ENCODE measurements around the gene TENM4. TPM values are rescaled to one million over a fixed set of nuclear protein-coding genes. Genes with fewer than 3 reads are reported as not detected.

The TENM4 gene
- total RNA-seq, 1 donor from 2014 or later, result not detected

GRCh38 chr11:78696177-78696576, 744.7 kb downstream of the TENM4 start:
- H3K36me3 Mint-ChIP-seq (ENCODE audit: low read depth), result no peaks in the 10 kb centered on the region
- intact Hi-C loops (cut with micrococcal nuclease), result no loop called here
- no peak for DNase-seq (ENCODE audit: low spot score)
- H3K4me3 Mint-ChIP-seq (ENCODE audit: low read depth), result no peak overlapping the region
- H3K9me3 Mint-ChIP-seq, result no peaks in the 10 kb centered on the region
- H3K4me1 Mint-ChIP-seq (ENCODE audit: low read depth), result no peaks in the 10 kb centered on the region
- peaks cover 24% of the 10 kb centered on the region for H3K27me3 Mint-ChIP-seq (ENCODE audit: low read depth)
- no peak overlapping the region for H3K27ac Mint-ChIP-seq

- no peaks in the 10 kb centered on the region for H3K36me3 Mint-ChIP-seq (ENCODE audit: low read depth)
- H3K27me3 Mint-ChIP-seq (ENCODE audit: low read depth), result peaks cover 17% of the 10 kb centered on the region
- no peaks in the 10 kb centered on the region for H3K9me3 Mint-ChIP-seq
- no peak overlapping the region for H3K4me3 Mint-ChIP-seq (ENCODE audit: low read depth)
- no peak for DNase-seq (ENCODE audit: low spot score)
- intact Hi-C loops (cut with micrococcal nuclease), result no loop called here
- no peaks in the 10 kb centered on the region for H3K4me1 Mint-ChIP-seq (ENCODE audit: low read depth)
- no peak overlapping the region for H3K27ac Mint-ChIP-seq
Measured at GRCh38 chr11:78694152-78694551, 746.7 kb downstream of the TENM4 start.

- no peak overlapping the region for H3K27ac Mint-ChIP-seq
- H3K27me3 Mint-ChIP-seq (ENCODE audit: low read depth), result peaks cover 15% of the 10 kb centered on the region
- H3K4me1 Mint-ChIP-seq (ENCODE audit: low read depth), result no peaks in the 10 kb centered on the region
Measured at GRCh38 chr11:78691215-78691614, 749.6 kb downstream of the TENM4 start.

DNA sequence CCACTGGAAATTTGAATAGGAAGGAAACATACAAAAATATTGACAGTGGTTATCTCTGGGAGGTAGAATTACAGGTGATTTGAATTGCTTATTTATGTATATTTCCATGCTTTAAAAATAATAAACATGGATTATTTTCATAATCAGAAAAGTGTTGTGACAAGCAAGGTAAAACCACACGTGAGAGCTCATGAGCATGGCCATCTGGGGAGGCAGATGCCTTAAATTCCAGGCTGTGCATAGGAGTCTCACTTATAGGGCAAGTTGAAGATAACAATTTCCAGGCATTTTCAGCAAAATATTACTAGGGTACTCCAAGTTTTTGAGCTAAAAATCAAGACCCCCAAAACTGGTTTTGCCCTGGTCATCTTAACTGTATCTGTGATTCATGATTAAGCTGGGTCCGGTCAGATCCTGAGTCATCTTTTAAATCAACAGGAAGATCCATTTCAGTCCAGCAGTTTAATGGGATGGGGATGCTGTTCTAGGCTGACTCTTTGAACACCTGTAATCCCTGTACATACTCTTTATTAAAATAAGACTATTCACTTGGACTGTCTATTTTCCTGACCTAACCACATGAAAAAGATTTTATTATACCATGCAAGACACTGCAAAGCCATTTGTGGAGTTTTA, 750.4 kb downstream of the TENM4 start:
- no peaks in the 10 kb centered on the region for H3K4me1 Mint-ChIP-seq (ENCODE audit: low read depth)
- H3K36me3 Mint-ChIP-seq (ENCODE audit: low read depth), result no peaks in the 10 kb centered on the region
- no peaks in the 10 kb centered on the region for H3K9me3 Mint-ChIP-seq
- DNase-seq (ENCODE audit: low spot score), result no peak
- H3K27ac Mint-ChIP-seq, result no peak overlapping the region
- H3K4me3 Mint-ChIP-seq (ENCODE audit: low read depth), result no peak overlapping the region
- H3K27me3 Mint-ChIP-seq (ENCODE audit: low read depth), result peaks cover 9% of the 10 kb centered on the region
- intact Hi-C loops (cut with micrococcal nuclease), result no loop called here

More at GRCh38 chr11:78691215-78691614, 749.6 kb downstream of the TENM4 start:
- H3K4me3 Mint-ChIP-seq (ENCODE audit: low read depth), result no peak overlapping the region
- intact Hi-C loops (cut with micrococcal nuclease), result no loop called here
- no peaks in the 10 kb centered on the region for H3K36me3 Mint-ChIP-seq (ENCODE audit: low read depth)
- no peaks in the 10 kb centered on the region for H3K9me3 Mint-ChIP-seq
- no peak for DNase-seq (ENCODE audit: low spot score)

- Mint-ChIP-seq H3K9me3 (no peaks in the 10 kb centered on the region), H3K4me1 (ENCODE audit: low read depth) (no peaks in the 10 kb centered on the region), H3K4me3 (ENCODE audit: low read depth) (no peak overlapping the region), H3K36me3 (ENCODE audit: low read depth) (no peaks in the 10 kb centered on the region), H3K27me3 (ENCODE audit: low read depth) (peaks cover 9% of the 10 kb centered on the region), H3K27ac (no peak overlapping the region)
- intact Hi-C loops (cut with micrococcal nuclease), result no loop called here
- no peak for DNase-seq (ENCODE audit: low spot score)
Measured at GRCh38 chr11:78689585-78690153, 751.2 kb downstream of the TENM4 start.

DNA sequence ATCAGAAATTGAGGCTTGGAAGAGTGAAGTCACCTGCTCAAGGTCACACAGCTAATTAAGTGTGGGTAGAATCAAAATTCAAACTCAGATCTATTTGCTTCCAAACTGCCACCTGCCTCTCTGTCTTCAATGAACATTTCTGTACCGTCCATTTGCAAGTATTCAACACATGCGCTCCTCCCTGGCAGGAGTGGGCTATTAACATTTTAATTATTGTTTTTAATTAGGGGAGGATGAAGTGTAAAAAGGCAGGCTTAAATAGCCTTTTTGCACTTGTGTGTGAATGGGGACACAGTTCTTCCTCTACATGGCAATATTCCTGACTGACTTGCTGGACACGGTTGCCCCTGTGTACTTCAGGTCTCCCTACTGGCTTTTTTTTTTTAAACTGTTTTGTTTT, 751.7 kb downstream of the TENM4 start:
- Mint-ChIP-seq H3K36me3 (ENCODE audit: low read depth) (no peaks in the 10 kb centered on the region), H3K27ac (no peak overlapping the region), H3K27me3 (ENCODE audit: low read depth) (peaks cover 9% of the 10 kb centered on the region), H3K4me3 (ENCODE audit: low read depth) (no peak overlapping the region), H3K4me1 (ENCODE audit: low read depth) (no peaks in the 10 kb centered on the region), H3K9me3 (no peaks in the 10 kb centered on the region)
- intact Hi-C loops (cut with micrococcal nuclease), result no loop called here
- DNase-seq (ENCODE audit: low spot score), result no peak

DNA sequence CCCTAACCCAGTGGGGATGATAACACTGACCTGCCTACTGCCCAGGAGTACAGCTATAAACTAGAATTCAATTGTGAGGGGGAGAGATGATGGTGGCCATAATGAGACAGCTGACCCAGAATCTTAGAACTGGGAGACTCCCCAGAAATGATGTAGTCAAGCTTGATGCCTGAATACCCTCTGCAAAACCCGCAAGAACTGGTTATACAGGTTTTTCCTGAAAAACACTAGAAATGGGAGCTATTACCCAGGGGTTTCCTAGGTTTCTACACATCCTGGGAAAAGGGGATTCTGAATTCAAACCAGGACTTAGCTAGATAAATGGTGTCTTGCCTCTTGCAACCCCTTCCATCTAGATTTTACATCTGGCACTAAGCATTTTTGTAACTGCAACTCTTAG, 752.4 kb downstream of the TENM4 start:
- Mint-ChIP-seq H3K4me1 (ENCODE audit: low read depth) (no peaks in the 10 kb centered on the region), H3K27ac (no peak overlapping the region), H3K36me3 (ENCODE audit: low read depth) (no peaks in the 10 kb centered on the region), H3K9me3 (no peaks in the 10 kb centered on the region), H3K27me3 (ENCODE audit: low read depth) (peaks cover 9% of the 10 kb centered on the region), H3K4me3 (ENCODE audit: low read depth) (no peak overlapping the region)
- intact Hi-C loops (cut with micrococcal nuclease), result no loop called here
- DNase-seq (ENCODE audit: low spot score), result no peak

- no peaks in the 10 kb centered on the region for H3K36me3 Mint-ChIP-seq (ENCODE audit: low read depth)
- H3K4me1 Mint-ChIP-seq (ENCODE audit: low read depth), result no peaks in the 10 kb centered on the region
- peaks cover 4% of the 10 kb centered on the region for H3K27me3 Mint-ChIP-seq (ENCODE audit: low read depth)
- H3K27ac Mint-ChIP-seq, result no peak overlapping the region
- H3K4me3 Mint-ChIP-seq (ENCODE audit: low read depth), result no peak overlapping the region
- intact Hi-C loops (cut with micrococcal nuclease), result no loop called here
- no peak for DNase-seq (ENCODE audit: low spot score)
- no peaks in the 10 kb centered on the region for H3K9me3 Mint-ChIP-seq
Measured at GRCh38 chr11:78685156-78685555, 755.7 kb downstream of the TENM4 start.

- intact Hi-C loops (cut with micrococcal nuclease), result no loop called here
- peaks cover 4% of the 10 kb centered on the region for H3K27me3 Mint-ChIP-seq (ENCODE audit: low read depth)
- no peak overlapping the region for H3K27ac Mint-ChIP-seq
- no peaks in the 10 kb centered on the region for H3K36me3 Mint-ChIP-seq (ENCODE audit: low read depth)
- no peaks in the 10 kb centered on the region for H3K9me3 Mint-ChIP-seq
- H3K4me3 Mint-ChIP-seq (ENCODE audit: low read depth), result no peak overlapping the region
- H3K4me1 Mint-ChIP-seq (ENCODE audit: low read depth), result no peaks in the 10 kb centered on the region
- no peak for DNase-seq (ENCODE audit: low spot score)
Measured at GRCh38 chr11:78684377-78684776, 756.5 kb downstream of the TENM4 start.

DNA sequence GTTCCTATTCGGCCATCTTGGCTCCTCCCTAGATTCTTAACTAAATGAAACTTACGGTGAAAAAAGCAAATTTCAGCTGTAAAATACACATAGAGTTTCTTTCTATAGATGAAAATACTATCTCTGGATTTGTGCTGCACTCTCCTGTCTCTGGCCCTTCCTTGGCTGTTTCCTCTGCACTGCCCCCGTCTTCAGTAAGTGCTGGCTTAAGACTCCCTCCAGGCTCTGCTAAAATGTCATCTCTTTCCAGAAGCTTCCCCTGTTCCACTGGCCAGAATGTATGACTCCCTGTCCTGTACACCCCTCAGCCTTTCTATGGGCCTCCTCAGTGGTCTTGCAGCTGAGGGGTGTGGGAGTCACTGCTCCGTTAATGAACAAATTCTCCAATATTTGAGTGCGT, 757.1 kb downstream of the TENM4 start:
- Mint-ChIP-seq H3K4me1 (ENCODE audit: low read depth) (no peaks in the 10 kb centered on the region), H3K4me3 (ENCODE audit: low read depth) (no peak overlapping the region), H3K36me3 (ENCODE audit: low read depth) (no peaks in the 10 kb centered on the region), H3K27ac (no peak overlapping the region), H3K27me3 (ENCODE audit: low read depth) (peaks cover 3% of the 10 kb centered on the region), H3K9me3 (no peaks in the 10 kb centered on the region)
- no peak for DNase-seq (ENCODE audit: low spot score)
- intact Hi-C loops (cut with micrococcal nuclease), result no loop called here

GRCh38 chr11:78676026-78676557, 764.7 kb downstream of the TENM4 start:
- H3K27me3 Mint-ChIP-seq (ENCODE audit: low read depth), result no peaks in the 10 kb centered on the region
- no peaks in the 10 kb centered on the region for H3K9me3 Mint-ChIP-seq
- H3K36me3 Mint-ChIP-seq (ENCODE audit: low read depth), result no peaks in the 10 kb centered on the region

GRCh38 chr11:78672850-78673620, 767.8 kb downstream of the TENM4 start:
- intact Hi-C loops (cut with micrococcal nuclease), result no loop called here
- Mint-ChIP-seq H3K27ac (no peak overlapping the region), H3K4me1 (ENCODE audit: low read depth) (no peaks in the 10 kb centered on the region), H3K9me3 (no peaks in the 10 kb centered on the region), H3K36me3 (ENCODE audit: low read depth) (no peaks in the 10 kb centered on the region), H3K4me3 (ENCODE audit: low read depth) (no peak overlapping the region), H3K27me3 (ENCODE audit: low read depth) (no peaks in the 10 kb centered on the region)
- DNase-seq (ENCODE audit: low spot score), result no peak

More at GRCh38 chr11:78676026-78676557, 764.7 kb downstream of the TENM4 start:
- H3K4me1 Mint-ChIP-seq (ENCODE audit: low read depth), result no peaks in the 10 kb centered on the region
- no peak overlapping the region for H3K27ac Mint-ChIP-seq
- H3K4me3 Mint-ChIP-seq (ENCODE audit: low read depth), result no peak overlapping the region
- DNase-seq (ENCODE audit: low spot score), result no peak
- intact Hi-C loops (cut with micrococcal nuclease), result no loop called here

DNA sequence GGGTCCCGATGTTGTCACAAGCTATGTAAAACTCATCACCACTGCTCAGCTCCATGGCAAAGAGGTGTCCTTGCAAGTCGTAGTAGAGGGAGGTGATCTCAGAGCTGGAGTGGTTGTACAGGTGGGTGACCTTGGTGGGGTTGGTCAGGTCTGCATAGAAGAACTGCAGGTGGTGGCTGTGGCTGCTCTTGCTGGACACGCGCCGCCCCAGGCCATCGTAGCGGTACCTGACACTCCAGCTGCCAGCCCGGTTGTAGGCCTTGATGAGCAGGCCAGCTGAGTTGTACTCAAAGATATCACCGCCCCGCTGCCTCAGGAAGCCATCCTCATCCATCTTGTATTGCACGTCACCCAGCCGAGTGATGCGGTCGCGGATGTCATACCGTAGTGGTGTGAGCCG, 771.6 kb downstream of the TENM4 start:
- no peaks in the 10 kb centered on the region for H3K9me3 Mint-ChIP-seq
- H3K27me3 Mint-ChIP-seq (ENCODE audit: low read depth), result peaks cover 3% of the 10 kb centered on the region
- intact Hi-C loops (cut with micrococcal nuclease), result no loop called here
- no peaks in the 10 kb centered on the region for H3K4me1 Mint-ChIP-seq (ENCODE audit: low read depth)
- H3K4me3 Mint-ChIP-seq (ENCODE audit: low read depth), result no peak overlapping the region
- H3K36me3 Mint-ChIP-seq (ENCODE audit: low read depth), result no peaks in the 10 kb centered on the region
- no peak overlapping the region for H3K27ac Mint-ChIP-seq
- no peak for DNase-seq (ENCODE audit: low spot score)

Data from activated T-helper 2 cell treated with anti-CD3 and anti-CD28 coated beads, Interferon-gamma antibody, Interleukin-2, Interleukin-4, amounts not matched to agents 10 μg/mL and 5 μg/mL and 100 μg/mL, durations not matched to agents 14 hours and 24 hours and 36 hours (primary cell).